NCI-H82 (cell line): ENCODE measurements around the gene PHF11.

Experiments
- DNase-seq: peaks from one replicate; lab custom pipeline; 2025; lab: John Stamatoyannopoulos, UW

PHF11 gene

DNA sequence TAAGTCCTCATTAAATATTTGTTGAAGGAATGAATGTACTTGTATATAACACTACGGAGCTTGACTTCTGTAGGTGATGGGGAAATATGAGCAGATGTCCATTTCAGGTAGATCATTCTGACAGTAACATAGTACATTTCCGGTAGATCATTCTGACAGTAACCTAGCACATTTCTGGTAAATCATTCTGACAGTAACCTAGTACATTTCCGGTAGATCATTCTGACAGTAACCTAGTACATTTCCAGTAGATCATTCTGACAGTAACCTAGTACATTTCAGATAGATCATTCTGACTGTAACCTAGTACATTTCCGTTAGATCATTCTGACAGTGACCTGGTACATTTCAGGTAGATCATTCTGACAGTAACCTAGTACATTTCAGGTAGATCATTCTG is 2.5 kb downstream of the PHF11 start:
- no peak for DNase-seq

DNA sequence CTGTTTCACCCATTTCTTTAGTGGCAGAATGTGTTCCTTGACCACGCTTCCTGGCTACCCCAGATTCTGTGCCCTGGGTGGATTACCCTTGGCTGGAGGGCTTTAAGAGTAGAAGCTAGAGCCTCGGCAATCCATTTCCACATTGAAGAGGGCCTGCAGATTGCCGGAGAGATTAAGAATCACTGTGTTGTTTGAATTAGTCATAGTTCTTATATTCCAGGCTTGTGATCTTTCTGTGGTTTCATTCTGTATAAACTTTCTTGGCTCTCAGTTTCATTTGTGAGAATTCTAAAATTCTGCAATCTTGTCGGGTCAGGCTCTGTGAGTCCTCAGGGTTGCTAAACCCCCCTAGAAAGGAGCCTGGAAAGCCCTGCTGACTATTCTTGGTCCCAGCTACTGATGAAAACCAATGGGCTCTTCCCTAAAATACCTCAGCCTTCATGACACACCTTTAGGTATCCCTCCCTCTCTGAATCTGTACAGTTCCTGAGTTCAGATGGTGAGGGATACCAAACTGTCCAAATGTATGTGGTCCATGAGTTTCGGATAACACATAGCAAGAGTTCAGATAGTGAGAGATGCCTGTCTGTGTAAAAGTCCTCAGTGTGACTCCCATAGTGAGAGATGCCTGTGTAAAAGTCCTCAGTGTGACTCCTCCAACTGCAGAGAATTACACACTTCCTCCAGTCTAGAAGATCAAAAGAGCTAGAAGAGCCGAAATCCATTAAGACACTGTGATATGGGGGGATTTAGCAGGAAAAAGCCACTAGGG is 4.3 kb downstream of the PHF11 start:
- DNase-seq = no peak

DNA sequence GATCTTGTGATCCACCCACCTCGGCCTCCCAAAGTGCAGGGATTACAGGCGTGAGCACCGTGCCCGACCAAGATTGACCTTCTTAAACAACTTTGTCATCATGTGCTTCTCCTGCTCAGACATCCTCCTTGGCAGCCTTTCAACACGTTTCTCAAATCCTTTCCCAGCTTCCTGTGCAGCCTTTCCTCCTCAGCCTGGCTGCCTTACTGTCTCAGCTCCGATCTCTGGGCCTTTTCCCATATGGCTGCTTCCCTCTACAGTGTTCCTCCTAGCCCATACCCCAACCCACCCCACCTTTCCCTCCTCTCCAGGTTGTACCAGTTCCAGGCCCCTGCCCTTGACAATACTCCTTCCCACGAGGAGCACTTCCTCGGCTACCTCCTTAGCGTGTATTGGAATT is 7.2 kb downstream of the PHF11 start:
- peak; percentile 31 for DNase-seq

DNA sequence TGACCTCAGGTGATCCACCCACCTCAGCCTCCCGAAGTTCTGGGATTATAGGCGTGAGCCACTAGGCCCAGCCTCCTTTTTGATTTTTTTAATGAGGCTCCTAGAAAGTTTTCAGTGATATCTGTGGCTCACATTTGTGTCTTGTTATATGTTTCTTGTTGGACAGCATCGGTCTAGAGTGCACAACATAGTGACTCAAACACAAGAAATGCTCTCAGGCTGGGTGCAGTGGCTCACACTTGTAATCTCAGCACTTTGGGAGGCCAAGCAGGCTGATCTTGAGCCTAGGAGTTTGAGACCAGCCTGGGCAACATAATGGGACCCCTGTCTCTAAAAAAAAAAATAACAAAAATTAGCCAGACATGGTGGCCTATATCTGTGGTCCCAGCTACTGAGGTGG is 8.2 kb downstream of the PHF11 start:
- DNase-seq = no peak

DNA sequence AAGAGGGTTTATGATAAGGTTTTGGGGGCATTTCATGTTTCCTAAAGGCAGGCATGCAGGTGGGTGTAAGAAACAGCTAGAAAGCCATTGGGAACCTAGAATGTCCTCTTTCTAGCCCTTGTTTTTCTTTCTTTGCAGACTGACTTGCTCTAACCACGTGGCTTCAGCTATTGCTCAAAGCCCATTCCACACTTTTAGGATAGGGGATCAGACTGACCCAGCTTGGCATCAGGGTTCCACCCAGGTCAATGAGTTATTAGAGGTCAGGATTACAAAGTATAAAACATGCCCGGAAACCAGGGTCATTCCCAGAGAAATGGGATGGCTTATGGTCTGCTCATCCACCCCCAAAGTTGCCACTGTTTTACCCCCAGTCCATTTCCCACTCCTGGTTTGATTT is 16.8 kb downstream of the PHF11 start:
- DNase-seq = no peak

DNA sequence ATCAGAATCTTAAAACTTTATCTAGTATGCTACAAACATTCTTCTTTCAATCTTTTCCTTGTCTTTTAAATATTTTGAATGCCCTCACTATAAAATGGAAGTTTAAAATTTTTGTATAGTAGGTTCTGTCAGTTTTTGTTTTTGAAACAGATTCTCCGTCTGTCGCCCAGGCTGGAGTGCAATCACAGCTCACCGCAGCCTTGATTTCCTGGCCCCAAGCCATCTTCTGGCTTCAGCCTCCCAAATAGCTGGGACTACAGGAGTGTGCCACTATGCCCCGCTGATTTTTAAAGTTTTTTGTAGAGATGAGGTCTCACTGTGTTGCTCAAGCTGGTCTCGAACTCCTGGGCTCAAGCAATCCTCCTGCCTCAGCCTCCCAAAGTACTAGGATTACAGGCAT is 20.7 kb downstream of the PHF11 start:
- no peak for DNase-seq

DNA sequence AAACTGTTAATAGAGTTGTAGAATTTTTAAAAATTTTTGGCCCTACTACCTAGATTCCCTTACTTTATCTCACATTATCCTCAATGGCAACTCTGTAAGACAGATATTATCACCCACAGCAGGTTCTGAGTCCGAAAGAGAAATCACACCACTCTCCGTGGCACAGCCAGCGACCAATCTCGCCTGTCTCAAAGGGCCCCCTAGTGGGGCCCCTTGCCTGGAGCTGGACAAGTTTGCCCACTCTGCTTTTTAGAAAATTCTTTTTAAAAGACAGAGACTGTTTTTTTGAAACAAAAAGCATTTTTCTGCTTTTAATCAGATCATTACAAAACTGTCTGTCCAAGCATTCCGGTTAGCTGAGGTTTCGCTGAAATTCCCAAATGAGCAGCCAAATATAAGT is 21.7 kb downstream of the PHF11 start:
- peak; percentile 42 for DNase-seq

DNA sequence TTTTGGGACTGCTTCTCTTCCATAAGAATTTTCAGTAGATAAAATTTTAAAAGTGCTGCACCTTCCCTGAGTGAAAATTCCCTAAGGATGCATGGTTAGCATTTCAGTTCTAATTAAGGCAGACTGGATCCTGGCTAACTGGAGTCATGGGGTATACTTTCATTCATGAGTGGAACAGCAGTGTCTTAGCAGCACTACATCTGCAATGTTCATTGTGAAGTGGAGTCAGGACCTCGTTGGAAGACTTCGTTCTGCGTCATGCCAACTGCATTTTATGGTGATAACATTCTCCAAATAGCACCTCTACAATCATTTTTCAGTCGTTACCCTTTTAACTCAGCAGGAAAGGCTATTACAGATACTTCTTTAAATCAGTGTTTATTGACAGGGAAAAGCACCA is 25.5 kb downstream of the PHF11 start:
- no peak for DNase-seq

DNA sequence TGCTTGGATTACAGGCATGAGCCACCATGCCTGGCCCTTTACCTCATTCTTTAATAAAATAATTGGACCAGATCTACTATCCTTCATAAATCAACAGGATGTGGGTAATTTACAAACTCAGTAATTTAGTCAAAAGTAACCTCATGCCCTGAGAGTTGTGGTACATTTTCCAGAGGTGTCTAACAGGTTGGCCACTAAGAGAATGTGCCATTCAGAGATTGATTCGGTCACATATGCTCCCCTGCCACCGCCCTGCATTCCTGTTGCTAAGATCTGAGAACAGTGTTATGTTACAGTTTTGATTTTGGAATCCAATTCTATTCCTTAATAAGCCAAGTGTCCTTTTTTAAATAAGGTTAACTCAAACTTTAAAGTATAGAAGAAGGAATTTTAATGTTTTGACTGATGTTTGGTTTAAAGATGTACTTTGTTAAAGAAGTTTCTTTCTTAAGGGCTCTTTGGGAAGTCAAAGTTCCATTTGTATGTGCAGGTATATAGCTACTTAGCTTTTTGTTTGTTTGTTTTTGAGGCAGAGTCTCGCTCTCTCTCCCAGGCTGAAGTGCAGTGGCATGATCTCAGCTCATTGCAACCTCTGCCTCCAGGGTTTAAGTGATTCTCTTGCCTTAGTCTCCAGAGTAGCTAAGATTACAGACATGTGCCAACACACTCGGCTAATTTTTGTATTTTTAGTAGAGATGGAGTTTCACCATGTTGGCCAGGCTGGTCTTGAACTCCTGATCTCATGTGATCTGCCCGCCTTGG is 29.2 kb downstream of the PHF11 start:
- no peak for DNase-seq

DNA sequence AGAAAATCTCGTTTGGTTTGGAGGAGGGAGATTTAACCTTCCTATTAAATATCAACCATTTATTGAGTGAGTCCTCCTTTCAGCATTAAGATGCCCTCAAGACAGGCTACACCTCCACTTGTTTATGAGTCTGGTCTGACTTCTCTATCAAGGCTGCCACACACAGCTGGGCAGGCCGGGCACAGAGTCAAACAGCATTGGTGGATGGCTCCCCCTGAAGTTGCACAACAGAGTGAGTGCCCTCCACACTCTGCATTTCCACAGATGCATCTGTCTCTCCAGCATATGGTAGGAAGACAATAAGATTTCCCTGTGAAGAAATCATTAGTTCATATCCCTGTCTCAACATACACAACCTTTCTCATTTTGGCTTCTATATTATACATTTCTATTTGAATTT is 31.4 kb downstream of the PHF11 start:
- DNase-seq = peak; percentile 22

DNA sequence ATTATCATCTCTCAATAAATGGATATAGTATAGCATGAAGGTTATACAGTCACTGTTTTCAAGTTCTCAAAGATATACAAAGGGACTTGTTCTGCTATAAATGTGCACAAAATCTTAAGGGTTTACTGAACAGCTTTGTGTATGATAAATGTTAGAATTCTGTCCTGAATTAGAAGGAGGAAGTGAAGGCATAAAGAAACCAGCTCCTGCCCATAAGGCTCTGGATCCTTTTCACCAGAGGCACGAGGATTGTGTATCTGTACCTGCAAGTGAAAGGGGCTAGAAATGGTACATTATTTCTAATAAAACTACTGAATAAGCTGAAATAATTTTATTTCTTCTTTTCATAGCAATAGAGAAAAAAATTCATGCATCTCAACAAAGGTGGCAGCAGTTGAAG is 32.4 kb downstream of the PHF11 start:
- no peak for DNase-seq

DNA sequence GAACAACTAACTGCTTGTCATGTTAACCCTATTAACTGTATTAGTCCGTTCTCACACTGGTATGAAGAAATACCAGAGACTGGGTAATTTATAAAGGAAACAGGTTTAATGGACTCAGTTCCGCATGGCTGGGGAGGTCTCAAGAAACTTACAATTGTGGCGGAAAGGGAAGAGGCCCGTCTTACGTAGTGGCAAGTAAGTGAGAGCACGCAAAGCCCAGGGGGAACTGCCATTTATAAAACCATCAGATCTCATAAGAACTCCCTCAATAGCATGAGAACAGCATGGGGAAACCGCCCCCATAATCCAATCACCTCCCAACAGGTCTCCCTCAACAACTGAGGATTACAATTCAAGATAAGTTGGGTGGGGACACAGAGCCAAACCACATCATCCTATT is 34.7 kb downstream of the PHF11 start:
- peak; percentile 98 for DNase-seq

DNA sequence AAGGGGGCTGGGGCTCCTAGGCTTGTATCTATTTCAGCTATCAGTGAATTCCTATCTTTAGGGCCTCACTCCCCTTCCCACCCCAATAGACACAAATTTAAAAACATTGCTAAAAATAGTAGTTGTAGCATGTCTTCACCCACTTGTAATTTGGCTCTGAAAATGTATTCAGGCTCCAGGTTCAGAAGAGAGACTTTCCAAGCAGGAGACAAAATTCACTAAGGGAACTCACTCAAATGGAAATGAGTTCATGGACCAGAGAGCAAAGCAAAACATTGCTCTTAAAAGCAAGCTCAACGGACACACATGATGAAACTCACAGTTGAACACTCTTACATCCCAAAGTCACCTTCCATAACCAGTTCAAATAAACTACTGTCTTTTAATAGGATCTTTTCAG is 36.8 kb downstream of the PHF11 start:
- DNase-seq = no peak

DNA sequence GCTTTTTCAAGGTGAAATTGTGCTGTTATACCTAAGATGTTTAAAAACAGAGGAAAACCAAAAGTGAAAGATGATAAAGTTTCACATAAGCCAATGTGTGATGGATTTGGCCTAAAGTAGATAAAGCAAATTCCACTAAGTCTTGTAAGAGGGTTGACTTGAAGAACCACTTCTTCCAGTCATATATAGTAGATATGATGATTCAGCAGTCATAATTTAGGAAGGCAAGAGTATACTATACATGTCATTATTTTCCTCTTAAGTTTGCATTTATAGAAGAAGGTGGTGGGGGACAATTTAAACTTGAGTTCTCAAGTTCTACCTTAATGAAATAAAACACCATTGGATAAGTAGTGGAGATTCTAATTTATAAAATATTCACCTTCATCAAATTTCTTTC is 37.3 kb downstream of the PHF11 start:
- DNase-seq = no peak

DNA sequence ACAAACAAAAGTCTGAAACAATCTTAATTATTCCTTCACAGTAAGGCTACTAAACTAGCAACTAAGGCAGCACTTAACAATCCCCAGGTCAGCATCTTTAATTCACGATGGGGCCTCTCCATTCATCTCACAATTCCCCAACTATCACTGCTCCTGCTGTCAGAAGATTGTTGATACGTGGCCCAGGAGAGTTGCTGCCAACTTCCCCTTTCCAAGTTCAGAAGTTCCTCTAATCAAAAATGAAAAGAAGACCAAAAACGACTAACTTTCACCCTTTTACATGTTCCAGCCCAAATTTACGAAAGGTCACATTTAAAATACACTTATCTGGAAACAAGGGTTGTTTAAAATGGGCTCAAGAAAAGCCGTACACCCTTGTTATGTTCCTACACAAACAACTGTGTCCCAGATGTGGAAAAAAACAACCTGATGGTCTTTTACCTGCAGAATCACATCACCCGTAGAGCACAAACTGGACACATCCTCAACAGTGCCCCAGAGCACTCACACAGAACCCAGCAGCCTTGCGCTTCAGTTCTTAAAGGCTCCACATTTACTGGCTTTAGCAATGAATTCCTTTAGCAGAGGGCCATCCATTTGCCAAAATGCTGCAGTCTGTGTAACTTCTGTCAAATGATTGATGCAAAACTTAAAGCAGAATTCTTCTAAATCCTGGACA is 38.0 kb downstream of the PHF11 start:
- no peak for DNase-seq

DNA sequence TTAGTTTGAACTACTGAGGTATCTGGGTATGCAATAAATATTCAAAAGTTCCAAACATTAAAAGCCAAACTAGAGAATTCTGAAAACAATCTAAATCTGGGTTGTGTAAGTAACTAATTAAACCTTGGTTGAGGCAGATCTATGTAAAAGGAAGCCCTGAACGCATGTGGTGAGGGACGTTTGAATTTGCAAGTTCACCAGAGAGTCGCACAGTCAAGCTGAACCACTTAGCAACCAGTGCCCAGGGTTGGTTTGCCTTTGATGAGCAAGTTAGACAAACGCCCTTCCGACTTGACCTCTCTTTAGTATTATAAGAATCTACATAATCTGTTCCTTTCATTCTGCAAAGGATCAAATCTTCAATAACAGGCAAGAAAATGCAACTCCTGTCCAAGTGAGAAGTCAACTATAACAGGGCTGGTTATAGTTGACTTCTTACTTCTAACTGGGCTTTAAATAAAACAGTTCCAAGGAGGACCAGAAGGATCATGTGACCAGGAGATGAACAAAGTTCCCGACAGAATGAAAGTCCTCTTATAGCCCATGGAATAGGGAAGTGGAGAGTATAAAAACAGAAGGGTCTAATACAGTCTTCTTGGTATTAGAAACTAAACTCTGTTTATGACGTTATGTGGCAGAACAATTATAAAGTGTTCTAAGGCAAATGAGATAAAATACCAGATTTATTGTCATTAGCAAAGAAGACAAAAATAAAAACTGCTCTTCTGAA is 40.6 kb downstream of the PHF11 start:
- no peak for DNase-seq

DNA sequence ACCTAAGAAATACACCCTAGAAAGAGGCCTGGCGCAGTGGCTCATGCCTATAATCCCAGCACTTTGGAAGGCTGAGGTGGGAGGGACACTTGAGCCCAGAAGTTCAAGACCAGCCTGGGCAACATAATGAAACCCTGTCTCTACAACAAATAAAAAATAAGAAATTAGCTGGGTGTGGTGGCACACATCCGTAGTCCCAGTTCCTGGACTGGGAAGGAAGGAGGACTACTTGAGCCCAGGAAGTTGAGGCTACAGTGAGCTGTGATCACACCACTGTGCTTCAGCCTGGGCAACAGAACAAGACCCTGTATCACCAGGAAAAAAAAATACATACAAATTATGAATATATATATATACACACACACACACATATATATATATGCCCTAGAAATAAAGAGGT is 42.7 kb downstream of the PHF11 start:
- DNase-seq = no peak

DNA sequence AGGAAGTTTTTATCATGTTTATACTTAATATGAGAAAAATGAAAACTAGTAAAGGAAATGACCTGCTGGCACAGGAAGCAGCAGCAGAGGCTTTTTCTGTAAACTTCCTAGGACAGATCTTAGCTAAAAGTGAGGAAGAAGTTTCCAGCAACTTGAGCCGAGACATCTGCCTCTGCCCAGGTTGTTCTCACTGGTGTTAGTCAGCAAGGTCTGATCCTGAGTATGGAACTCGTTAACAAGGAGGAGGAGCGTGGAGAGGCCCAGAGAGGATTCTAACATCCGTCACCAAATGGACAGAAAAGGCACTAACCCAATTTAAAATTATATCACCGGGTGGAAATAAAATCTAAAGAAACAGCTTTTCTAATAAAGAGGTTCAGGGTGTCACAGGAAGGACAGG is 43.6 kb downstream of the PHF11 start:
- peak; percentile 19 for DNase-seq

DNA sequence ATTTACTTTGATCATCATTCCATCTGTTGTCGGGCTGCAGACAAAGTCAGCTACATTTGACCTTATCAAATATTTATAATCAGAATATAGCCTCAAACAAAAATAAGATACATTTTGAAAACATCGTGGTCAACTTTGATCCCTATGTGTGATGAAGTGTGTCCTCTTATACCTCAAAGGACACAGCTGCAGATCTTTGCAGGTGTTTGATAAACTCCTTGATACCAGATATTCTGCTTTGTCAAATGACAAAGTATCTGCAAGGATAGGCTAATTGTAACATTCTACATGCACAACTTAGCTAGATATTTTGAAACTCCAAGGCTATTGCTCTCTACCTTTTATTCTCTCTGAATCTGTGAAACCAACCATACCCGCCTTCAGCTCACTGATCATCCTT is 44.0 kb downstream of the PHF11 start:
- DNase-seq = no peak

DNA sequence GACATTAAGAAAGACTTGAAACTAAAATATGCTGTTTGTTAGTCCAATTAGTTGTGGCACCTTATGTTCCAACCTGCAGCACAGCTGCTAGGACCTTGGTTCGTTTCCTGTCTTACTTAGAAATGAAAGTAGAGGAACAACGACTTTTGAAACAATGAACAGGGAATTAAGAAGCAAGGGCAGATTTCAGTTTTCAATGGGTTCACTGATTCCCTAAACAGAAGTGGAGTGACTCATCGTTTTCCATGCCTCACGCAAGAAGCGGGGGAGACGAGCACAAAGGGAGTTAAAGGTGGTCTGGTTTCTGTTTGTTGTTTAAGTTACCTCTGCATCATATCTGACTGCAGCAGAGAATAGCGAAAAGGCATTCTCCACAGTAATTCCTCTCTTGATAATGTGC is 44.8 kb downstream of the PHF11 start:
- peak; percentile 90 for DNase-seq

DNA sequence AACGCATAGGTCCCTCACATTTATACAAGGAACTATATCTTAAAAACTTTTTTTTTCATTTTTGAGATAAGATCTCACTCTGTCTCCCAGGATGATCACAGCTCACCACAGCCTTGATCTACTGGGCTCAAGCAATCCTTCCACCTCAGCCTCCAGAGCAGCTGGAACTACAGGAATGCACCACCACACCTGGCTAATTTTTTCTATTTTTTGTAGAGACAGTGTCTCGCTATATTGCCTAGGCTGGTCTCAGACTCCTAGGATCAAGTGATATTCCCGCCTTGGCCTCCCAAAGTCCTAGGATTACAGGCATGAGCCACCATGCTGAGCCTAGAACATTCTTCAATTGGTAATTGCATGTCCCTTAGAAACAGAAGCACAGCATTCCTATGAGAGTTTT is 47.9 kb downstream of the PHF11 start:
- no peak for DNase-seq

DNA sequence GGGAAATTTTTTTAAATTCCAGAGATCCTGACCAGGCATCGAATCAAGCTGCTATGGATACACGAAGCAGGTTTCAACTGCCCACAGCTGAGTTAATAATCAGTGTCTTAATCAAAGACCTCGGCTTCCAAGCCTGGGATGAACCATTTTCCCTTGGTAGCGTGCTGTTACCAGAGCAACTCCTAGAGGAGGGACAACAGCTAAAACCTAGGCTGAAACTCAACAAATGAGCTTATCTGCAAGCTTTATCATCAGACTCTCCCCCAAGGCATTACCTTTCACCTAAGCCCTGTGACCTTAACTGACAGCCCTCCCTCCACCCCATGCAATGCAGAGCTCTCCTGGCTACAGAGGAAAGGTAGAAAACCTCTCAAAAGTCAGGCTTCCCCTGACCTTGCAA is 49.9 kb downstream of the PHF11 start:
- peak; percentile 98 for DNase-seq

DNA sequence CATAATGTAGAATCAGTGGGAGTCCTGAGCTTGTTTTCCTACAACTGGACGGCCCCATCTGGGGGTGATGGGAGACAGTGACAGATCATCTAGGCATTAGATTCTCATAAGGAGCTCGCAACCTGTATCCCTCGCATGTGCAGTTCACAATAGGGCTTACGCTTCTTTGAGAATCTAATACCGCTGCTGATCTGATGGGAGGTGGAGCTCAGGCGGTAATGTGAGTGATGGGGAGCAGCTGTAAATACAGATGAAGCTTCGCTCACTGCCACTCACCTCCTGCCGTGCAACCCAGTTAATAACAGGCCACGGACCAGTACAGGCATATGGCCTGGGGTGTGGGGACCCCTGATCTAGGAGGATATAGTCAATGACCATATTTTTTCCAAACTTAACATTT is 50.8 kb downstream of the PHF11 start:
- DNase-seq = peak; percentile 98
